Kidney (tissue), 14 donors: ENCODE data around the gene ESPNL. TPM values are rescaled to one million over a fixed set of nuclear protein-coding genes. Genes with fewer than 3 reads are reported as not detected.

Experiments used
- DNase-seq, 5 donors: peaks; one replicate each; pipeline ENCODE4 v3.0.0-alpha.2; 2013 to 2020
- FAIRE-seq: peaks from 2 replicates; lab custom pipeline; 2012; peaks lifted over from hg19 to GRCh38; lab: Jason Lieb, UNC
- H3K27ac ChIP-seq, 2 donors: one replicate each; pipeline ENCODE4 v1.7.0; 2013; ENCODE audit warnings: low read depth in 2 of 2, low read length in 2 of 2, inconsistent platforms in 1 of 2
- H3K27me3 ChIP-seq: one replicate; pipeline ENCODE4 v1.7.1; 2013; ENCODE audit warnings: low read length, inconsistent platforms; ENCODE audit not compliant: control insufficient read depth, insufficient read depth
- H3K36me3 ChIP-seq, 3 donors: one replicate each; pipeline versions ENCODE4 v1.7.0 to v1.7.1; 2013; ENCODE audit warnings: low read length in 3 of 3, control low read depth in 1 of 3, inconsistent platforms in 1 of 3; ENCODE audit not compliant: insufficient read depth in 3 of 3, control insufficient read depth in 2 of 3
- H3K4me1 ChIP-seq, 3 donors: one replicate each; pipeline versions ENCODE4 v1.7.0 to v1.7.1; 2013; ENCODE audit warnings: low read length in 3 of 3, inconsistent platforms in 1 of 3, low read depth in 1 of 3; ENCODE audit not compliant: control insufficient read depth in 2 of 3, insufficient read depth in 2 of 3
- H3K4me3 ChIP-seq, 3 donors: one replicate each; pipeline versions ENCODE4 v1.7.0 to v1.8.1; 2013; ENCODE audit warnings: low read length in 3 of 3, control low read depth in 1 of 3, inconsistent platforms in 1 of 3
- H3K9ac ChIP-seq, 3 donors: one replicate each; pipeline versions ENCODE4 v1.7.0 to v1.7.1; 2013; ENCODE audit warnings: low read length in 3 of 3, control low read depth in 1 of 3, inconsistent platforms in 1 of 3
- H3K9me3 ChIP-seq, 3 donors: one replicate each; pipeline versions ENCODE4 v1.7.0 to v1.7.1; 2013; ENCODE audit warnings: low read length in 3 of 3, control low read depth in 1 of 3, inconsistent platforms in 1 of 3; ENCODE audit not compliant: control insufficient read depth in 2 of 3, insufficient read depth in 1 of 3
- CTCF ChIP-seq: IDR thresholded peaks from 3 replicates; pipeline ENCODE4 v1.5.1; 2012; ENCODE audit warnings: mild to moderate bottlenecking, moderate library complexity, borderline replicate concordance; ENCODE audit not compliant: insufficient read depth; ENCODE audit errors: extremely low read depth
- intact Hi-C: fragments of 100-400 bp; cut with DNase I; formaldehyde crosslinking; loops from one replicate; pipeline ENCODE4 v1.11.1; 2022
- polyA plus RNA-seq: library from polyadenylated mRNA; stranded (reverse); fragments of 350-450 nt; fragmentation: Illumina TruSeq; extraction: RNeasy Lipid Tissue Mini Kit (QIAGEN cat#74804); gene quantifications from one replicate; pipeline ENCODE4 v1.2.3, GENCODE V29; 2014; ENCODE audit warnings: low read depth, low replicate concordance; ENCODE audit not compliant: insufficient read depth
- total RNA-seq: library from RNA; stranded (reverse); fragmentation: NEBNext Ultra II Directional; extraction: Animal tissue kit (Norgen Biotek cat#: 25700); gene quantifications from one replicate; pipeline ENCODE4 v1.2.1, GENCODE V29; 2021
- donor health status: control.
- donor health status: control.
- donor health status: control.
- donor health status: control.
- donor health status: control.
- donor health status: DM: yes; HTN: yes; CAD: no.
- donor health status: Normal renal cell carcinoma (clear cell type).

ESPNL gene
- total and polyA plus RNA-seq, 2 donors from 2014 or later, result 0.28 to 2.7 TPM

- Histone ChIP-seq H3K27me3 (no peaks in the 10 kb centered on the region), H3K9ac (no peak overlapping the region), H3K4me1 (peaks cover 0 to 4% (median 3%) of the 10 kb centered on the region in 3 donors), H3K27ac (no peak overlapping the region), H3K9me3 (peaks cover 0 to 4% (median 0%) of the 10 kb centered on the region in 3 donors), H3K4me3 (peak overlapping the region in 1 of 3 donors; percentile 22), H3K36me3 (no peaks in the 10 kb centered on the region)
- TF ChIP-seq CTCF, result no peak
- FAIRE-seq (no peak), DNase-seq (peak; percentile 69 to 86 (median 74))
- intact Hi-C loops, result no loop called here
Measured at GRCh38 chr2:238127165-238128060, 27.3 kb downstream of the ESPNL start.

GRCh38 chr2:238128061-238128440 is 27.9 kb downstream of the ESPNL start:
- H3K4me1 ChIP-seq, result peaks cover 0 to 4% (median 3%) of the 10 kb centered on the region in 3 donors
- H3K9me3 ChIP-seq, result peaks cover 0 to 4% (median 0%) of the 10 kb centered on the region in 3 donors
- H3K27ac ChIP-seq, result no peak overlapping the region
- no peak overlapping the region for H3K4me3 ChIP-seq
- no peak for TF ChIP-seq CTCF
- H3K9ac ChIP-seq, result no peak overlapping the region
- DNase-seq (peak in 1 of 5 donors; percentile 70), FAIRE-seq (no peak)
- no peaks in the 10 kb centered on the region for H3K27me3 ChIP-seq
- intact Hi-C loops, result no loop called here
- H3K36me3 ChIP-seq, result no peaks in the 10 kb centered on the region

- Histone ChIP-seq H3K27ac (no peak overlapping the region), H3K9ac (no peak overlapping the region), H3K9me3 (peaks cover 0 to 4% (median 0%) of the 10 kb centered on the region in 3 donors), H3K27me3 (no peaks in the 10 kb centered on the region), H3K4me3 (no peak overlapping the region), H3K4me1 (peaks cover 0 to 4% (median 3%) of the 10 kb centered on the region in 3 donors), H3K36me3 (no peaks in the 10 kb centered on the region)
- no peak for FAIRE-seq
- peak in 2 of 5 donors; percentile 58 to 71 for DNase-seq
- intact Hi-C loops, result no loop called here
- no peak for TF ChIP-seq CTCF
Measured at GRCh38 chr2:238128534-238129001, 28.4 kb downstream of the ESPNL start.
